Activated naive CD4-positive, alpha-beta T cell treated with anti-CD3 and anti-CD28 coated beads for 36 hours (primary cell): ENCODE measurements around the gene REELD1. TPM values are rescaled to one million over a fixed set of nuclear protein-coding genes. Genes with fewer than 3 reads are reported as not detected.

ENCODE experiments used
- CTCF ChIA-PET: fragments of 350-600 bp; sonication (Branson Sonifier 250); formaldehyde crosslinking; loops from one replicate; lab custom pipeline; 2021; ENCODE audit warnings: antibody characterized with exemption; lab: Charles Lee
- DNase-seq: peaks from one replicate; pipeline ENCODE4 v3.0.0-alpha.2; 2020
- H3K27ac Mint-ChIP-seq: one replicate; pipeline ENCODE4 v1.8.0; 2021; ENCODE audit warnings: mild to moderate bottlenecking, mixed read lengths
- H3K27me3 Mint-ChIP-seq: one replicate; pipeline ENCODE4 v1.8.0; 2021; ENCODE audit warnings: low read depth, mixed read lengths
- H3K36me3 Mint-ChIP-seq: one replicate; pipeline ENCODE4 v1.8.0; 2021; ENCODE audit warnings: low read depth, mixed read lengths
- H3K4me1 Mint-ChIP-seq: one replicate; pipeline ENCODE4 v1.8.0; 2021; ENCODE audit warnings: low read depth, mixed read lengths
- H3K4me3 Mint-ChIP-seq: one replicate; pipeline ENCODE4 v1.8.0; 2021; ENCODE audit warnings: mild to moderate bottlenecking, moderate library complexity, mixed read lengths
- H3K9me3 Mint-ChIP-seq: one replicate; pipeline ENCODE4 v1.8.0; 2021; ENCODE audit warnings: mixed read lengths
- intact Hi-C: fragments of 100-400 bp; cut with micrococcal nuclease; formaldehyde crosslinking; loops from one replicate; pipeline ENCODE4 v1.15.1; 2023
- total RNA-seq, 2 experiments: library from RNA; stranded (reverse); gene quantifications; one replicate each; pipeline ENCODE4 v1.2.3, GENCODE V29; 2021

REELD1 gene
- not detected for total RNA-seq

GRCh38 chr4:146214238-146214637, at the start of gene REELD1:
TSS of gene REELD1 (plus strand) at chr4:146214538. CDS start at chr4:146216953, 2,415 bp downstream.
- H3K27me3 Mint-ChIP-seq = no peaks in the 10 kb centered on the region
- CTCF ChIA-PET = interaction anchor here (0.6 kb wide), 1 partner anchor 799 kb away, joined by 3 read pairs; no protein-coding TSS in a partner anchor
- no peaks in the 10 kb centered on the region for H3K4me1 Mint-ChIP-seq
- no peaks in the 10 kb centered on the region for H3K36me3 Mint-ChIP-seq
- intact Hi-C loops = no loop called here
- H3K27ac Mint-ChIP-seq = no peak within 1 kb of the TSS
- no peak within 1 kb of the TSS for H3K4me3 Mint-ChIP-seq
- no peaks in the 10 kb centered on the region for H3K9me3 Mint-ChIP-seq
- no peak for DNase-seq

DNA sequence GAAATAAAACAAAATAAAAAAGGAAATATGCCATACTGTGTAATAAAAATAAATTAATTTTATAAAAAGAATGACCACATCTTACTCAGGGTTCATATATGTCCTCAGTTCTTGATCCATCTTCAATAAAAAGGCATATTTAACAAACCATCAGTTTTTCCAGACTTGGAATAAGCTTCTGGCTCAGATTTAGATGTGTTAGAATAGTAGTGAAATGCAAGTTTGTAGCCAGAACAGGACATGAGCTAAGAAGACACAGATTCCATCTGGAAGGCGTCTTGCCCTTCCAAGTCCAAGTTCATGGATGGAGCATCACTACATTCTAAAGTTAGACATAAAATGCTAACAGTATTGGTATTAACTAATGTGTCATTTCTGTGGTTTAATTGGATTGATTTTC, 49.1 kb upstream of the REELD1 start:
- Mint-ChIP-seq H3K27me3 (peaks cover 2% of the 10 kb centered on the region), H3K36me3 (peaks cover 1% of the 10 kb centered on the region), H3K4me1 (peaks cover 5% of the 10 kb centered on the region), H3K27ac (no peak overlapping the region), H3K4me3 (no peak overlapping the region), H3K9me3 (peaks cover 10% of the 10 kb centered on the region)
- no peak for DNase-seq
- CTCF ChIA-PET = interaction anchor here (0.7 kb wide), 1 partner anchor 9 kb away, joined by 3 read pairs; no protein-coding TSS in a partner anchor
- intact Hi-C loops = no loop called here

GRCh38 chr4:146165840-146166239, 48.5 kb upstream of the REELD1 start:
- peaks cover 1% of the 10 kb centered on the region for H3K36me3 Mint-ChIP-seq
- no peak overlapping the region for H3K4me3 Mint-ChIP-seq
- DNase-seq = peak; percentile 33
- CTCF ChIA-PET = interaction anchor here (0.6 to 0.7 kb wide), 2 partner anchors 8 to 1360 kb away, joined by 3 to 5 read pairs; no protein-coding TSS in a partner anchor
- H3K27ac Mint-ChIP-seq = no peak overlapping the region
- peaks cover 9% of the 10 kb centered on the region for H3K9me3 Mint-ChIP-seq
- peaks cover 4% of the 10 kb centered on the region for H3K27me3 Mint-ChIP-seq
- peaks cover 5% of the 10 kb centered on the region for H3K4me1 Mint-ChIP-seq
- intact Hi-C loops = no loop called here

- CTCF ChIA-PET = no interaction called here
- no peak for DNase-seq
- H3K4me1 Mint-ChIP-seq = peaks cover 9% of the 10 kb centered on the region
- H3K9me3 Mint-ChIP-seq = no peaks in the 10 kb centered on the region
- no peaks in the 10 kb centered on the region for H3K36me3 Mint-ChIP-seq
- peaks cover 3% of the 10 kb centered on the region for H3K27me3 Mint-ChIP-seq
- intact Hi-C loops = loop anchor here (10.0 kb wide), 1 partner anchor 325 kb away; no protein-coding TSS in a partner anchor
- H3K27ac Mint-ChIP-seq = no peak overlapping the region
- no peak overlapping the region for H3K4me3 Mint-ChIP-seq
These were observed 44.2 kb upstream of the REELD1 start for GRCh38 chr4:146170149-146170548.

GRCh38 chr4:146175541-146176453, 38.5 kb upstream of the REELD1 start, which contains the start of gene LSM6:
TSS of gene LSM6 (plus strand) at chr4:146175718. CDS start at chr4:146182922, 7,204 bp downstream.
- peak within 1 kb of the TSS; percentile 80 for H3K4me3 Mint-ChIP-seq
- no peaks in the 10 kb centered on the region for H3K27me3 Mint-ChIP-seq
- H3K27ac Mint-ChIP-seq = peak within 1 kb of the TSS; percentile 90
- peak; percentile 89 for DNase-seq
- H3K4me1 Mint-ChIP-seq = peaks cover 48% of the 10 kb centered on the region
- H3K9me3 Mint-ChIP-seq = no peaks in the 10 kb centered on the region
- intact Hi-C loops = loop anchor here (1.0 to 10.0 kb wide), 12 partner anchors 68 to 995 kb away; partner anchors contain the start of genes MMAA, OTUD4 and SLC10A7
- H3K36me3 Mint-ChIP-seq = peaks cover 4% of the 10 kb centered on the region
- CTCF ChIA-PET = no interaction called here

DNA sequence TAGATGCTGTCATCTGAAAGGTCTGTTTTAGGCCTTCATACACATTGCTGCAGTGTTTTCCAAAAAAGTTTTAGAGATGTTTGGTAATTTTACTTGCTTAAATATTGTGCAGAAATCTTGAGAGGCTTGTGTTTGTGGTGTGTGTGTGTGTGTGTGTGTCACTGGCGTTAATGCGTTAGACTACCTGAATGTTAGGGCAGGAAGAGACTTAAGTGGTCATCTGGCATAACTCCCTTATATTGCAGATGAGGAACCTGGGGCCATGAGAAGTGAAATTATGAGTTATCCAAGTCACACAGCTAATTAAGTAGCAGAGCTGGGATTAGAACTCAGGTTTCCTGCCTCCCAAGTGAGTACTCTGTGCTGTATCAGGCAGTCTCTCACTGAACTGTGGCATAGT, 37.4 kb upstream of the REELD1 start:
- intact Hi-C loops = loop anchor here (1.0 to 10.0 kb wide), 7 partner anchors 75 to 690 kb away; partner anchors contain the start of gene SLC10A7
- H3K36me3 Mint-ChIP-seq = peaks cover 5% of the 10 kb centered on the region
- H3K4me3 Mint-ChIP-seq = peak overlapping the region; percentile 80
- CTCF ChIA-PET = no interaction called here
- no peaks in the 10 kb centered on the region for H3K9me3 Mint-ChIP-seq
- no peaks in the 10 kb centered on the region for H3K27me3 Mint-ChIP-seq
- no peak for DNase-seq
- no peak overlapping the region for H3K27ac Mint-ChIP-seq
- H3K4me1 Mint-ChIP-seq = peaks cover 54% of the 10 kb centered on the region

GRCh38 chr4:146178126-146178525, 36.2 kb upstream of the REELD1 start:
- Mint-ChIP-seq H3K36me3 (peaks cover 7% of the 10 kb centered on the region), H3K27me3 (no peaks in the 10 kb centered on the region), H3K4me1 (peaks cover 60% of the 10 kb centered on the region), H3K9me3 (no peaks in the 10 kb centered on the region), H3K4me3 (no peak overlapping the region), H3K27ac (no peak overlapping the region)
- no peak for DNase-seq
- intact Hi-C loops = loop anchor here (5.0 to 10.0 kb wide), 6 partner anchors 76 to 691 kb away; partner anchors contain the start of gene SLC10A7
- CTCF ChIA-PET = interaction anchor here (0.5 kb wide), 1 partner anchor 147 kb away, joined by 4 read pairs; no protein-coding TSS in a partner anchor

- intact Hi-C loops = loop anchor here (5.0 to 10.0 kb wide), 6 partner anchors 78 to 693 kb away; partner anchors contain the start of gene SLC10A7
- Mint-ChIP-seq H3K9me3 (no peaks in the 10 kb centered on the region), H3K27me3 (no peaks in the 10 kb centered on the region), H3K36me3 (peaks cover 7% of the 10 kb centered on the region), H3K4me1 (peaks cover 57% of the 10 kb centered on the region), H3K27ac (no peak overlapping the region), H3K4me3 (no peak overlapping the region)
- CTCF ChIA-PET = interaction anchor here (1.2 kb wide), 1 partner anchor 240 kb away, joined by 3 read pairs; no protein-coding TSS in a partner anchor
- DNase-seq = no peak
These were observed 34.5 kb upstream of the REELD1 start for GRCh38 chr4:146179784-146180370.

DNA sequence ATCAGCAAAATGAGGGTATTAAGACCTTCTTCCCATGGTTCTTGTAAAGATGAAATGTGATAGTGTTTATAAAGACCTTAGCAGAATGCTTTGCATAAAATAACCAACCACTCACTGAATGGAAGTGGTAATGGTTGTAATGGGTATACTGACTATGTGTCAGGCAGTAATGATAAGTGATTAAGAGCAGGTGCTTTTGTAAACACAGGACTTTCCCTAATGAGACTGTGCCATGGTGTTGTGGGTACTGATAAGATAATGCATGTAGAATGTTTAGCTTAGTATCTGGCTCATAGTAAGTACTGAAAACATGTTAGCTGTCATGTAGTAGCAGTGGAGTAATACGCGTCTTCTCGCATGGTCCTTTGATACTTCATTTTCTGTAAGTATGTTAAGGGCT, 31.9 kb upstream of the REELD1 start:
- Mint-ChIP-seq H3K27ac (no peak overlapping the region), H3K4me1 (peaks cover 43% of the 10 kb centered on the region)
- CTCF ChIA-PET = no interaction called here

DNA sequence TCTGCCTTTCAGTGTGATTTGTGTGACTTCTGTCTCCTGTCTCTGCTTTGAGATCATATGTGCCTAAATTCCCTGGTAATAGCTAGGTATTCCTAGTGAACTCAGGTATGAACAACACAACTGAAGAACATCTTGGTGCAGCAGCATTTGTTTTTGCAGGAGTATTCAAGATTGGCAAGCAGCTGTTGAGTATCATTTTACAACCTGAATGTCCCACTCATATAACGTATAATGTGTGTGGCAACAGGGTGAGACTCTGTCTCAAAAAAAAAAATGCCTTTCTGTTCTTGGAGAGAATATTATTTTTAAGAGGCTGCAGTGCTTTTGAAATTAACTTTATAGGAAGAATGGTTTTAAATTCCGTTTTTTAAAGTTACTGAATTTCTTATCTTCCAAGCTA, 31.1 kb upstream of the REELD1 start:
- no peaks in the 10 kb centered on the region for H3K27me3 Mint-ChIP-seq
- H3K27ac Mint-ChIP-seq = no peak overlapping the region
- H3K4me1 Mint-ChIP-seq = peaks cover 36% of the 10 kb centered on the region
- no peaks in the 10 kb centered on the region for H3K9me3 Mint-ChIP-seq
- intact Hi-C loops = no loop called here
- DNase-seq = no peak
- no peak overlapping the region for H3K4me3 Mint-ChIP-seq
- peaks cover 10% of the 10 kb centered on the region for H3K36me3 Mint-ChIP-seq
- CTCF ChIA-PET = no interaction called here

More for the DNA sequence above, 31.9 kb upstream of the REELD1 start:
- Mint-ChIP-seq H3K27me3 (no peaks in the 10 kb centered on the region), H3K4me3 (no peak overlapping the region), H3K36me3 (peaks cover 13% of the 10 kb centered on the region), H3K9me3 (no peaks in the 10 kb centered on the region)
- intact Hi-C loops = no loop called here
- DNase-seq = no peak

- Mint-ChIP-seq H3K27ac (no peak overlapping the region), H3K4me1 (peaks cover 10% of the 10 kb centered on the region), H3K9me3 (no peaks in the 10 kb centered on the region), H3K36me3 (peaks cover 10% of the 10 kb centered on the region), H3K4me3 (no peak overlapping the region), H3K27me3 (no peaks in the 10 kb centered on the region)
- DNase-seq = no peak
- intact Hi-C loops = no loop called here
- CTCF ChIA-PET = no interaction called here
These were observed 28.3 kb upstream of the REELD1 start for GRCh38 chr4:146186041-146186440.

DNA sequence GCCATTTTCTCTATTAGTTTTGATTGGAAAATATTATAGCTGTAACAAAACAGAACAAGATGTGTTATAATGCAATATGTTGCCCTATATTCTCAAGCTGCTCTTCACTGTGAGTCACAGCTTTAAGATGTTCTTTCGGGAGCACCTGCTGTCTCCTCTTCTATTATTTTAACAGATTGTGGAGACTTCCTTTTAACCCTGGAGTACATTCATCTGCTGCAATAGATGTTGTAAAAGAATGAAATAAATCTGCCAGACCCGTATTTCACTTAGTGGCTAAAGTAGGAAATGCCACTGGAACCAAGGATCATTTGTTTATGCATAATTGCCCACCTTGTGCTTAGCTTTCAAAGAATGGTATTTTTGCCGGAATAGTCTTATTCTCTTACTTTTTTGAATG, 27.7 kb upstream of the REELD1 start:
- H3K36me3 Mint-ChIP-seq = peaks cover 14% of the 10 kb centered on the region
- H3K9me3 Mint-ChIP-seq = no peaks in the 10 kb centered on the region
- intact Hi-C loops = no loop called here
- DNase-seq = no peak
- no peak overlapping the region for H3K27ac Mint-ChIP-seq
- H3K4me1 Mint-ChIP-seq = peaks cover 8% of the 10 kb centered on the region
- CTCF ChIA-PET = no interaction called here
- H3K4me3 Mint-ChIP-seq = no peak overlapping the region
- no peaks in the 10 kb centered on the region for H3K27me3 Mint-ChIP-seq
